Fibroblast of the aortic adventitia (primary cell): ENCODE measurements around the gene CHD3. TPM values are rescaled to one million over a fixed set of nuclear protein-coding genes. Genes with fewer than 3 reads are reported as not detected.

ENCODE experiments used
- DNase-seq: peaks from one replicate; pipeline ENCODE4 v3.0.0-alpha.2; 2010; ENCODE audit warnings: low read depth
- H3K4me3 ChIP-seq: 2 replicates; pipeline ENCODE4 v1.5.1; 2011; ENCODE audit warnings: low read depth, mild to moderate bottlenecking, control low read depth, low read length, moderate library complexity
- total RNA-seq: library from RNA; depleted of rRNA; stranded (reverse); fragments of >200 nt; gene quantifications from 2 replicates; pipeline ENCODE4 v1.2.3, GENCODE V29; 2012; ENCODE audit warnings: low replicate concordance
- TF ChIP-seq, protein P1 (sequence below): IDR thresholded peaks from 2 replicates; pipeline ENCODE4 v1.5.1; 2011; ENCODE audit warnings: mild to moderate bottlenecking, low read length, control low read depth, inconsistent platforms; ENCODE audit not compliant: insufficient read depth

Gene CHD3
- total RNA-seq, 1 donor: 81.5 TPM

DNA sequence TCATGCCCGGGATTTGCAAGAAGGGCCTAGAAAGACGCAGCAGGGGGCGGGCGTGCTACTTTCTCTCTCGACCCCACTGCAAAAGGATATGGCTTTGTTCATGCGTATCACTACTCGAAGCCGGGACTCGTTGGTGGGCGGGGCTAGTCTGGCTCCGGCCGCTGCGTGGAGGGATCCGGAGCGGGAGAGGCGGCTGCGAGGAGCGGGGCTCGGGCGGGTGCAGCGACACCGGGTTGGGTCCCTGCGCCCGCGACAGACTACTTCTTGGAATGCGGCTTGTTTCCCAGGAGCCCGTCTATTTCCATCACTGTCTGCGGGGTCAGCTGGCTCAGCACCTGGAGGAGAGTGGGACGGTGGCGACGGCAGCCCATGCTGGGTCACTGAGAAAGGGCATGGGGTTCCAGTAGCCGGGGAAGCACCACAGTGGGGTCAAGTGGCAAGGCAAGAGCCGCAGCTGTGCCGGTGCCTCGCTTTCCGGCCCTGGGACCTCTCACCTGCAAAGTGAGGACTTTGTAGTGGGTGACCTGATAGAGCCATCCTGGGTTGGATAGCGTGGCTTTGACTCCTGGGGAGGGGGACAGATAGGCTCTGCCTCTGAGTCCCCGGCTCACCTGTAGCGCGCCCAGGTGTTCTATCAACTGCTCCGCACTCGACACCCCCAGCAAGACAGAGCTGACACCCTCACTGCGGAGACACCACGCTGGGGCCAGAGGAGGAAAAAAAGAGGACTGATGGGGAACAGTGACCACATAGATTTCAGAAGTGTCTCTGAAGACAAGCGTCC, 34.4 kb downstream of the CHD3 start:
- DNase-seq: peak; percentile 79
- H3K4me3 ChIP-seq: peak overlapping the region; percentile 59
- TF ChIP-seq, protein P1, sequence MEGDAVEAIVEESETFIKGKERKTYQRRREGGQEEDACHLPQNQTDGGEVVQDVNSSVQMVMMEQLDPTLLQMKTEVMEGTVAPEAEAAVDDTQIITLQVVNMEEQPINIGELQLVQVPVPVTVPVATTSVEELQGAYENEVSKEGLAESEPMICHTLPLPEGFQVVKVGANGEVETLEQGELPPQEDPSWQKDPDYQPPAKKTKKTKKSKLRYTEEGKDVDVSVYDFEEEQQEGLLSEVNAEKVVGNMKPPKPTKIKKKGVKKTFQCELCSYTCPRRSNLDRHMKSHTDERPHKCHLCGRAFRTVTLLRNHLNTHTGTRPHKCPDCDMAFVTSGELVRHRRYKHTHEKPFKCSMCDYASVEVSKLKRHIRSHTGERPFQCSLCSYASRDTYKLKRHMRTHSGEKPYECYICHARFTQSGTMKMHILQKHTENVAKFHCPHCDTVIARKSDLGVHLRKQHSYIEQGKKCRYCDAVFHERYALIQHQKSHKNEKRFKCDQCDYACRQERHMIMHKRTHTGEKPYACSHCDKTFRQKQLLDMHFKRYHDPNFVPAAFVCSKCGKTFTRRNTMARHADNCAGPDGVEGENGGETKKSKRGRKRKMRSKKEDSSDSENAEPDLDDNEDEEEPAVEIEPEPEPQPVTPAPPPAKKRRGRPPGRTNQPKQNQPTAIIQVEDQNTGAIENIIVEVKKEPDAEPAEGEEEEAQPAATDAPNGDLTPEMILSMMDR: peak; percentile 11

- H3K4me3 ChIP-seq: no peak overlapping the region
- TF ChIP-seq, protein P1: no peak
- DNase-seq: no peak
Measured at GRCh38 chr17:7927596-7927995, 39.0 kb downstream of the CHD3 start.

GRCh38 chr17:7929158-7930023, 40.8 kb downstream of the CHD3 start, which contains the start of gene KCNAB3:
Gene KCNAB3 (minus strand): TSS chr17:7929856. CDS start chr17:7929435, 421 bp downstream.
- peak; percentile 53 for DNase-seq
- TF ChIP-seq, protein P1: no peak
- peak within 1 kb of the TSS; percentile 53 for H3K4me3 ChIP-seq

DNA sequence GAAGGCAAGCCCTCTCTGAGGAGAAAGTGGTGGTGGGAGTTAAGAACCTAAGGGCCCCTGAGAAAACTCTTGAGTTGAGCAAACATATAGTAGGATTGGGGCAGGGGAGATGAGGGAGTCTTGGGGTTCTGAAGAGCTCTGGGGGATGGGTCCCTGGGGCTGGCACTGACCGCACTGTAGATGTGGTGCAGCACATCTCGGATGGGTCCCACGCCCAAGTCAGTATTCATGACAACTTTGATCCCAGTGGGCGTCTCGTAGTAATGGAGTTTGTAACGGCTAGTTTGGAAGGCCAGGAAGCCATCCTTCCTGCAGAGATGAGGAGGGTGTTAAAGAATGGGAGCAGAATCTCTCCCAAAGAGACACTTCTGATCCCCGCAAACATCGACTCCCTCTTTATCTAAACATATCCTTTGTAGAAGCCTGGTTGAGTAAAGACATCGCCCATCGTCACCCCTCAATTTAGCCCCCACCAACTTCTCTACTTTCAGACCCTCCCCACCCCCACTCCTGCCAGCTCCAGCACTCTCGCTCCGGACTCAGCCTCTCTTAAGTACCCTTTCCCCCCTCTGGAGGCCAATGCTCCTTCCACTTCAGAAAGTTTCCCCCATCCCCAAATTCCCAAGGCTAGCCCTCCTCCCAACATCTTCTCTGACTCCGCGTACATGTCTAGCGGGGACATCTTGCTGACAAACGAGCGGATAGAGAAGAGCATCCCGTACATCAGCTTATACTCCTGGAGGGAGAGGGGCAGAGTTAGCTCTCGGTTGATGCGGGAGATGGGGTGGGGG, 42.4 kb downstream of the CHD3 start:
- H3K4me3 ChIP-seq: peak overlapping the region; percentile 100
- TF ChIP-seq, protein P1: no peak
- no peak for DNase-seq

DNA sequence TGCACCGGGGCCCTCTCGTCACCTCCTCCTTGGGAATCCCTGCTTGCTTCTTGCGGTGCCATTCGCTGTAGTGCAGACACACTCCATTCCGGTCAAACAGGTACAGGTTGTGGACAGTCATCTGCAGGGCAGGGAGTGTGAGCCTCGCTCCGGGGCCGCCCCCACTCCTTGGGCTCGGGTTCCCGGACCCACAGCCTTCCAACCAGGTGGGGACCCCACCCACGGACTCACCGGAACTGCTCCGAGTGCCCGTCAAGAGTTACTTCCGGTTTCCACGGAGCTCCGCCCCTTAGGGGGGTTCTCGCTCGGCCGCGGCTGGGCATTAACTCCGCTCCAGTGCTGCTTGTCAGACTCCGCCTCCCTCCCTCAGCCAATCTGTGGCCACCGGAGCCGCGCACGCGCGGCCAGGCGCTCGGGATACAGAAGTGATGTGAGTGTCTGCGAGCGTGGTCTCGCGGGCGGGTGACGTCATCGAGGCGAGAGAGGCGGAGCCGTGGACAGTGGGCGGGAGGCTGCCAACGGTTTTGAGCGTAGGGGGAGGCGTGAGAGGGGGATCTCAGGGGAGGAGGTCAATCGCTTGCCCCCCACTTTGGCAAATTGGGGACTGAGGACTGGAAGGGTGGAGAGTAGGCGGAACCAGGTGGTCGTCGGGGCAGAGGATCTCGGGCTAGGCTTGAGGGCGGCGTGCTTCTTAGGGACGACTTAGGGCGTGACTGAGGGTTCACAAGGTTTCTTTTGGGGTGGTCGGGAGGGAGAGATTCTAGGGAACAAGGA, 43.3 kb downstream of the CHD3 start, which contains the start of the genes CNTROB and TRAPPC1:
Gene CNTROB, plus strand, starts transcription at position 498 of the 774 bp plus-strand sequence. CDS start 874 bp downstream, outside the sequence.
Gene TRAPPC1, minus strand, starts transcription at position 238 of the 774 bp plus-strand sequence. Its CDS starts 117 bp downstream, at position 121.
- DNase-seq: peak; percentile 99
- peak within 1 kb of the TSS; percentile 100 for H3K4me3 ChIP-seq
- TF ChIP-seq, protein P1: no peak
